Astrocyte (in vitro differentiated cells and primary cell): ENCODE results near the gene ROM1. TPM values are rescaled to one million over a fixed set of nuclear protein-coding genes. Genes with fewer than 3 reads are reported as not detected.

Experiments
- DNase-seq: peaks from one replicate; pipeline ENCODE4 v3.0.0-alpha.2; 2010; ENCODE audit warnings: low read depth
- FAIRE-seq: peaks from 2 replicates; lab custom pipeline; 2011; peaks lifted over from hg19 to GRCh38; lab: Jason Lieb, UNC
- H2AFZ ChIP-seq: 2 replicates; pipeline ENCODE4 v1.6.0; 2012; ENCODE audit warnings: low read depth, low read length, inconsistent platforms
- H3K27ac ChIP-seq: 2 replicates; pipeline ENCODE4 v1.5.1; 2011; ENCODE audit warnings: low read depth, low read length, inconsistent platforms
- H3K27me3 ChIP-seq: 2 replicates; pipeline ENCODE4 v1.6.0; 2011; ENCODE audit warnings: low read length, inconsistent platforms; ENCODE audit not compliant: insufficient read depth
- H3K36me3 ChIP-seq: 2 replicates; pipeline ENCODE4 v1.5.1; 2011; ENCODE audit warnings: low read length, inconsistent platforms; ENCODE audit not compliant: insufficient read depth
- H3K4me1 ChIP-seq: 2 replicates; pipeline ENCODE4 v1.5.1; 2011; ENCODE audit warnings: low read length, inconsistent platforms; ENCODE audit not compliant: insufficient read depth
- H3K4me2 ChIP-seq: 2 replicates; pipeline ENCODE4 v1.6.0; 2012; ENCODE audit warnings: low read length, inconsistent platforms
- H3K4me3 ChIP-seq: 2 replicates; pipeline ENCODE4 v1.5.1; 2011; ENCODE audit warnings: low read depth, mild to moderate bottlenecking, low read length, inconsistent platforms; ENCODE audit not compliant: insufficient read depth
- H3K79me2 ChIP-seq: 2 replicates; pipeline ENCODE4 v1.6.0; 2012; ENCODE audit warnings: mild to moderate bottlenecking, low read length, inconsistent platforms; ENCODE audit not compliant: insufficient read depth
- H3K9ac ChIP-seq: 2 replicates; pipeline ENCODE4 v1.6.0; 2012; ENCODE audit warnings: mild to moderate bottlenecking, low read length, inconsistent platforms
- H3K9me3 ChIP-seq: 2 replicates; pipeline ENCODE4 v1.5.1; 2012; ENCODE audit warnings: low read depth, mild to moderate bottlenecking, low read length, inconsistent platforms; ENCODE audit not compliant: insufficient read depth
- H4K20me1 ChIP-seq: 2 replicates; pipeline ENCODE4 v1.6.0; 2012; ENCODE audit warnings: low read length, inconsistent platforms; ENCODE audit not compliant: insufficient read depth
- H3K27ac Mint-ChIP-seq: one replicate; pipeline ENCODE4 v1.8.0; 2021; ENCODE audit warnings: mild to moderate bottlenecking, mixed read lengths; ENCODE audit not compliant: unreplicated experiment
- H3K27me3 Mint-ChIP-seq: one replicate; pipeline ENCODE4 v1.8.0; 2021; ENCODE audit warnings: low read depth, mixed read lengths; ENCODE audit not compliant: unreplicated experiment
- H3K36me3 Mint-ChIP-seq: one replicate; pipeline ENCODE4 v1.8.0; 2021; ENCODE audit warnings: low read depth, mixed read lengths; ENCODE audit not compliant: unreplicated experiment
- H3K4me1 Mint-ChIP-seq: one replicate; pipeline ENCODE4 v1.8.0; 2021; ENCODE audit warnings: low read depth, mixed read lengths; ENCODE audit not compliant: unreplicated experiment
- H3K4me3 Mint-ChIP-seq: one replicate; pipeline ENCODE4 v1.8.0; 2021; ENCODE audit warnings: mild to moderate bottlenecking, moderate library complexity, mixed read lengths; ENCODE audit not compliant: unreplicated experiment
- H3K9me3 Mint-ChIP-seq: one replicate; pipeline ENCODE4 v1.8.0; 2021; ENCODE audit warnings: mild to moderate bottlenecking, mixed read lengths; ENCODE audit not compliant: unreplicated experiment
- EZH2 ChIP-seq: IDR thresholded peaks from 2 replicates; pipeline ENCODE4 v1.6.1; 2012; ENCODE audit warnings: mild to moderate bottlenecking, low read length, inconsistent platforms; ENCODE audit not compliant: insufficient read depth
- total RNA-seq: library from RNA; stranded (reverse); gene quantifications from 2 replicates; pipeline ENCODE4 v1.2.1, GENCODE V29; 2021
- TF ChIP-seq, protein P1 (sequence below): IDR thresholded peaks from 2 replicates; pipeline ENCODE4 v1.5.1; 2011; ENCODE audit warnings: low read depth, mild to moderate bottlenecking, inconsistent platforms, low read length, moderate library complexity; ENCODE audit not compliant: insufficient read depth

Gene ROM1
- total RNA-seq, 1 donor from 2014 or later = 1.3 TPM

DNA sequence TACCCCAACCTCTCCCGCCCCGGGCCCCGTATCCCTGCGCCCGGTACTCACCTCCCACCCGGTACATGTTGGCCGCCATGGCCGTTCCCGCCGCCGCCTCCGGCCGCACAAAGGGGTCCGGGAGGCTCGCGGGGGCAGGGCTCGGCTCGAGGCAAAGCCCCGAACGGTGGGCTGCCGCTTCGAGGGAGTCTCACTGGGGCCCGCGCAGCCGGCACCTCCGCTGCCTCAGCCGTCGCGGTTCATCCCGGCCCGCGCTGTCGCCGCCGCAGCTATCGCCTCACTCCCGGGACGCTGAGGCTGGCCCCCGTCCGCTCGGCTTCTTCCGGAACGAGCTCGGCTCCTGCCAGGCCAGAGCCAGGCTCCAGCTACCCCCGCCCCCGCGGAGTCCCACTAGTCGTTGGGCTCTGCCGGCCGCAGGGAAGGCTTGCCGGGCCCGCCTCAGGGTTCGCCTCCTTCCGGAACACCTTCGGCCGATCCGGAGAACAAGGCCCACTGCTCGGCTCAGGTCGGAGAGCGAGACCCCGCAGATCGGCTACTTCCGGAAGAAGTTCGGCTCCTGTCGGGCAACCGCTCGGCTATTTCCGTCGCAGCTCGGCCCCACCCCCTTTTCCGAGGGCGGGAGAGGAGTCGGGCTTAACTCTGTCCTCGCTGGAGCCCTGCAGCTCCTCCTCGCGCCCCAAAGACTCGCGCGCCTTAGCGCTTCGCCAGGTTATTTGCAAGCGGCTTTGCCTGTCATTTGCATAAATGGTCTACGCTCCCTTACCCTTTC lies 11.5 kb upstream of the ROM1 start, which contains the start of gene MTA2:
TSS of gene MTA2 (minus strand) at position 494 of the 769 bp plus-strand sequence. CDS start at position 79, 415 bp downstream.
- peak within 1 kb of the TSS; percentile 87 for H2AFZ ChIP-seq
- peaks cover 43% of the 10 kb centered on the region for H3K36me3 Mint-ChIP-seq
- peak within 1 kb of the TSS; percentile 89 for H3K4me2 ChIP-seq
- H3K27me3 ChIP-seq = no peaks in the 10 kb centered on the region
- peak; percentile 9 for FAIRE-seq
- peak within 1 kb of the TSS; percentile 96 for H3K27ac Mint-ChIP-seq
- TF ChIP-seq EZH2 = no peak
- TF ChIP-seq, protein P1, sequence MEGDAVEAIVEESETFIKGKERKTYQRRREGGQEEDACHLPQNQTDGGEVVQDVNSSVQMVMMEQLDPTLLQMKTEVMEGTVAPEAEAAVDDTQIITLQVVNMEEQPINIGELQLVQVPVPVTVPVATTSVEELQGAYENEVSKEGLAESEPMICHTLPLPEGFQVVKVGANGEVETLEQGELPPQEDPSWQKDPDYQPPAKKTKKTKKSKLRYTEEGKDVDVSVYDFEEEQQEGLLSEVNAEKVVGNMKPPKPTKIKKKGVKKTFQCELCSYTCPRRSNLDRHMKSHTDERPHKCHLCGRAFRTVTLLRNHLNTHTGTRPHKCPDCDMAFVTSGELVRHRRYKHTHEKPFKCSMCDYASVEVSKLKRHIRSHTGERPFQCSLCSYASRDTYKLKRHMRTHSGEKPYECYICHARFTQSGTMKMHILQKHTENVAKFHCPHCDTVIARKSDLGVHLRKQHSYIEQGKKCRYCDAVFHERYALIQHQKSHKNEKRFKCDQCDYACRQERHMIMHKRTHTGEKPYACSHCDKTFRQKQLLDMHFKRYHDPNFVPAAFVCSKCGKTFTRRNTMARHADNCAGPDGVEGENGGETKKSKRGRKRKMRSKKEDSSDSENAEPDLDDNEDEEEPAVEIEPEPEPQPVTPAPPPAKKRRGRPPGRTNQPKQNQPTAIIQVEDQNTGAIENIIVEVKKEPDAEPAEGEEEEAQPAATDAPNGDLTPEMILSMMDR = no peak
- H3K27me3 Mint-ChIP-seq = peaks cover 6% of the 10 kb centered on the region
- H3K36me3 ChIP-seq = peaks cover 19% of the 10 kb centered on the region
- H3K9me3 ChIP-seq = no peaks in the 10 kb centered on the region
- H3K4me3 Mint-ChIP-seq = peak within 1 kb of the TSS; percentile 99
- H3K79me2 ChIP-seq = peaks cover 47% of the 10 kb centered on the region
- H3K27ac ChIP-seq = peak within 1 kb of the TSS; percentile 87
- no peaks in the 10 kb centered on the region for H3K9me3 Mint-ChIP-seq
- H3K4me1 ChIP-seq = peaks cover 26% of the 10 kb centered on the region
- peak within 1 kb of the TSS; percentile 94 for H3K4me3 ChIP-seq
- H3K9ac ChIP-seq = peak within 1 kb of the TSS; percentile 98
- DNase-seq = peak; percentile 91
- peaks cover 42% of the 10 kb centered on the region for H4K20me1 ChIP-seq
- H3K4me1 Mint-ChIP-seq = peaks cover 20% of the 10 kb centered on the region

DNA sequence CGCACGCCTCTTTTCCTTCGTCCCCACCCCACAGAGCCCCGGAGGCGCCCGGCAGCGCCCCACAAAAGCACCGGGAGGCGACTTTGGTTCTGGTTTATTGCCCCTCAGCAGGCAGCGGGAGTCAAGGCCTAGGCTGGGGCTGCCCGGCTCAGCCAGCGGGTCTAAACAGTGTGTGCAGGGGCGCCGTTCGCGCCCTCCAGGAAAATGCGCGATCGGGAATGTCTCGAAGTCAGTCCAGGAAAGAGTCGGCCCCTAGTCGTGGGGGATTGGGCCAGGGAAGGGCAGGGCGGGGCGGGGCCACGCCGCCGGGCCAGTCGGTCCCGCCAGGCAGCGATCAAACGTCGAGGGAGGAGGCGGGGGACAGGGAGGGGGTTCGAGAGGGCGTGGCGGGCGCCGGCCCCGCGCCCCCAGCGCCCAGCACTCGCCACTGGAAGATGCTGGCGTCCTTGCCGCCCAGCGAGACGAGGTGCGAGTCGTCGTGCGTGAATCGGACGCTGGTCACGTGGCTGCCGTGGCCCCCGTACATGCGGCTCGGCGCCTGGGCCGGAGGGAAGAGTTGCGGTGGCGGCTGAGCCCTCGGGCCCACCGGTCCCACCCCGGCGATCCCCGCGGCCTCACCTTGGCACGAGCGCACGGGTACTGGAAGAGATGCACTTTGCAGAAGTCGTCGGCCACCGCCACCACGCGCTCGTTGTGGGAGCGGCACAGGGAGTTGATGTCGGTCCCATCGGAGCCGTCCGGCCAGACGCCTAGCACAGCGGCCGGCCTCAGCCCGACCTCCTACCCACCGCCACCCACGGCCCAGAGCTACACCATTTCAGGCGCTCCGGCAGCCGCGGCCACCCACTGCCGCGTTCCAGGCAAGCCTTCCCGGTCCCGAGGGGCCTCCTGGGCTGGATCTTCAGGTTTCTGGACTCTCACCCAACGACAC lies 10.7 kb upstream of the ROM1 start:
- TF ChIP-seq EZH2 = no peak
- TF ChIP-seq, protein P1 = no peak
- H3K27ac ChIP-seq = no peak overlapping the region
- H3K27me3 Mint-ChIP-seq = peaks cover 6% of the 10 kb centered on the region
- no peak for DNase-seq
- no peaks in the 10 kb centered on the region for H3K27me3 ChIP-seq
- H3K27ac Mint-ChIP-seq = peak overlapping the region; percentile 41
- H3K36me3 Mint-ChIP-seq = peaks cover 39% of the 10 kb centered on the region
- peak overlapping the region; percentile 99 for H3K4me3 Mint-ChIP-seq
- H2AFZ ChIP-seq = peak overlapping the region; percentile 87
- H4K20me1 ChIP-seq = peaks cover 37% of the 10 kb centered on the region
- peak overlapping the region; percentile 89 for H3K4me2 ChIP-seq
- peak overlapping the region; percentile 72 for H3K9ac ChIP-seq
- no peaks in the 10 kb centered on the region for H3K9me3 ChIP-seq
- H3K4me1 ChIP-seq = peaks cover 26% of the 10 kb centered on the region
- peaks cover 20% of the 10 kb centered on the region for H3K4me1 Mint-ChIP-seq
- H3K9me3 Mint-ChIP-seq = no peaks in the 10 kb centered on the region
- peaks cover 14% of the 10 kb centered on the region for H3K36me3 ChIP-seq
- peak overlapping the region; percentile 94 for H3K4me3 ChIP-seq
- peaks cover 41% of the 10 kb centered on the region for H3K79me2 ChIP-seq
- FAIRE-seq = no peak
